Neuronal stem cell (in vitro differentiated cells): Measurements from ENCODE around the gene DIPK1A.
A peak's percentile ranks its signal among the peaks of the same experiment; 100 is the strongest.

Experiments
- DNase-seq: peaks from one replicate; pipeline ENCODE4 v3.0.0-alpha.2; 2013; ENCODE audit warnings: low spot score
- H2AFZ ChIP-seq: one replicate; pipeline ENCODE4 v1.6.1; 2013; ENCODE audit warnings: mild to moderate bottlenecking, low read length, inconsistent platforms
- H2AK5ac ChIP-seq: 2 replicates; pipeline ENCODE4 v1.6.1; 2013; ENCODE audit warnings: low read depth, mild to moderate bottlenecking, inconsistent platforms, low read length, moderate library complexity, mixed read lengths
- H2BK120ac ChIP-seq: 2 replicates; pipeline ENCODE4 v1.6.1; 2013; ENCODE audit warnings: low read depth, mild to moderate bottlenecking, inconsistent platforms, low read length, moderate library complexity, mixed read lengths
- H2BK12ac ChIP-seq: one replicate; pipeline ENCODE4 v1.6.1; 2013; ENCODE audit warnings: low read length, inconsistent platforms
- H2BK15ac ChIP-seq: 2 replicates; pipeline ENCODE4 v1.6.1; 2013; ENCODE audit warnings: mild to moderate bottlenecking, low read length, inconsistent platforms, mixed read lengths
- H2BK5ac ChIP-seq: one replicate; pipeline ENCODE4 v1.6.1; 2013; ENCODE audit warnings: inconsistent platforms, mild to moderate bottlenecking, low read length, moderate library complexity
- H3K14ac ChIP-seq: one replicate; pipeline ENCODE4 v1.6.1; 2013; ENCODE audit warnings: low read length, inconsistent platforms
- H3K18ac ChIP-seq: 2 replicates; pipeline ENCODE4 v1.6.1; 2013; ENCODE audit warnings: low read length, inconsistent platforms
- H3K23ac ChIP-seq: 2 replicates; pipeline ENCODE4 v1.6.1; 2013; ENCODE audit warnings: low read depth, mild to moderate bottlenecking, mixed read lengths, low read length, inconsistent platforms; ENCODE audit not compliant: poor library complexity
- H3K27ac ChIP-seq: replicated peaks from 3 replicates; pipeline ENCODE4 v1.5.1; 2013; ENCODE audit warnings: low read length, inconsistent platforms
- H3K27me3 ChIP-seq, 3 experiments: 2 replicates each; pipeline ENCODE4 v1.6.1; 2013; ENCODE audit warnings: low read length in 3 of 3, mild to moderate bottlenecking in 2 of 3, inconsistent platforms in 1 of 3, low read depth in 1 of 3, mixed read lengths in 1 of 3, moderate library complexity in 1 of 3; ENCODE audit not compliant: control insufficient read depth in 3 of 3, insufficient read depth in 3 of 3
- H3K36me3 ChIP-seq, 2 donors: replicated peaks in 1 of 2; 2 replicates each; pipeline ENCODE4 v1.6.1; 2013; ENCODE audit warnings: low read length in 2 of 2; ENCODE audit not compliant: control insufficient read depth in 2 of 2, insufficient read depth in 2 of 2
- H3K4ac ChIP-seq: 2 replicates; pipeline ENCODE4 v1.6.1; 2013; ENCODE audit warnings: inconsistent platforms, mild to moderate bottlenecking, low read length, moderate library complexity
- H3K4me1 ChIP-seq, 2 donors: 1 replicate in 1 of 2; 2 replicates in 1 of 2; pipeline ENCODE4 v1.6.1; 2013; ENCODE audit warnings: low read length in 2 of 2, low read depth in 1 of 2; ENCODE audit not compliant: control insufficient read depth in 2 of 2, insufficient read depth in 1 of 2
- H3K4me2 ChIP-seq: one replicate; pipeline ENCODE4 v1.6.1; 2013; ENCODE audit warnings: mild to moderate bottlenecking, low read length, inconsistent platforms; ENCODE audit not compliant: insufficient read depth, poor library complexity, severe bottlenecking
- H3K4me3 ChIP-seq, 2 donors: 2 replicates each; pipeline ENCODE4 v1.5.1; 2013; ENCODE audit warnings: low read length in 2 of 2, mild to moderate bottlenecking in 2 of 2, inconsistent platforms in 1 of 2, moderate library complexity in 1 of 2
- H3K79me1 ChIP-seq: one replicate; pipeline ENCODE4 v1.6.1; 2013; ENCODE audit warnings: low read depth, mild to moderate bottlenecking, inconsistent platforms, low read length, moderate library complexity
- H3K9ac ChIP-seq: one replicate; pipeline ENCODE4 v1.6.1; 2013; ENCODE audit warnings: mild to moderate bottlenecking, low read depth, low read length, inconsistent platforms; ENCODE audit not compliant: poor library complexity
- H3K9me3 ChIP-seq, 2 donors: replicated peaks in 1 of 2; 2 replicates each; pipeline versions ENCODE3 to v1.6.1; 2013; ENCODE audit warnings: low read length in 2 of 2, mild to moderate bottlenecking in 2 of 2, inconsistent platforms in 1 of 2, low read depth in 1 of 2, mixed read lengths in 1 of 2, moderate library complexity in 1 of 2; ENCODE audit not compliant: control insufficient read depth in 2 of 2, insufficient read depth in 1 of 2
- H4K8ac ChIP-seq: one replicate; pipeline ENCODE4 v1.6.1; 2013; ENCODE audit warnings: low read depth, mild to moderate bottlenecking, inconsistent platforms, low read length, moderate library complexity
- H4K91ac ChIP-seq: one replicate; pipeline ENCODE4 v1.6.1; 2013; ENCODE audit warnings: low read length, low read depth, mild to moderate bottlenecking, inconsistent platforms; ENCODE audit not compliant: poor library complexity
- WGBS, 2 donors: extraction: QIAGEN DNeasy Blood & Tissue Kit; methylation state at CpG; one replicate each; pipeline ENCODE4 v1.1.7; 2013; ENCODE audit warnings: missing lambda C conversion rate in 2 of 2, mixed read lengths in 1 of 2; ENCODE audit not compliant: insufficient read length in 2 of 2, insufficient replicate concordance in 1 of 2; ENCODE audit errors: extremely low coverage in 2 of 2; 5-methylcytosine and 5-hydroxymethylcytosine counted together

DIPK1A gene

DNA sequence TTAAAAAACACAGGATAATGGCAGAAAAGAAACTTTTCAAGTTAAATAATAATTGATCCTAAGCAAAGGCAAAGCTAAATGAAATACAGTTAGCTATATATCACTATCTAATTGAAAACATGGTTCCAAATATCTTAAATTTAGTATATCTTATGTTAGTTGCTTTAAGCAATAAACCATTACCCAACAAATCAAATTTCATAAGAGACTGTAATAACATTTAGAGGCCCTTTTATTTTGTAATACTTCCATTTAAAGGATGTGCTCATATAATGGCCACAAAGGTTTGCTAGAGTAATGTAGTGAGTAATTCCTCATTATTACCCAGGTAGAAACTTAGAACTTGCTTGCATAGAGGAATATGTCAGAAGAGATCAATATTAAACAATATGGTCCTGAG is 97.1 kb downstream of the DIPK1A start:
- H3K23ac ChIP-seq: no peak overlapping the region
- H3K36me3 ChIP-seq: no peaks in the 10 kb centered on the region
- no peak overlapping the region for H3K9ac ChIP-seq
- no peak overlapping the region for H2BK5ac ChIP-seq
- no peak overlapping the region for H3K4me2 ChIP-seq
- no peak overlapping the region for H2AK5ac ChIP-seq
- no peak overlapping the region for H3K14ac ChIP-seq
- no peaks in the 10 kb centered on the region for H3K4me1 ChIP-seq
- no peaks in the 10 kb centered on the region for H3K79me1 ChIP-seq
- no peak for DNase-seq
- no peaks in the 10 kb centered on the region for H3K9me3 ChIP-seq
- H2BK120ac ChIP-seq: no peak overlapping the region
- no peak overlapping the region for H3K18ac ChIP-seq
- no peak overlapping the region for H3K27ac ChIP-seq
- H2BK15ac ChIP-seq: no peak overlapping the region
- no peak overlapping the region for H3K4ac ChIP-seq
- peaks cover 0 to 3% (median 0%) of the 10 kb centered on the region in 3 experiments for H3K27me3 ChIP-seq
- H3K4me3 ChIP-seq: no peak overlapping the region
- no peak overlapping the region for H2AFZ ChIP-seq
- no peak overlapping the region for H2BK12ac ChIP-seq
- no peak overlapping the region for H4K91ac ChIP-seq
- no peak overlapping the region for H4K8ac ChIP-seq

DNA sequence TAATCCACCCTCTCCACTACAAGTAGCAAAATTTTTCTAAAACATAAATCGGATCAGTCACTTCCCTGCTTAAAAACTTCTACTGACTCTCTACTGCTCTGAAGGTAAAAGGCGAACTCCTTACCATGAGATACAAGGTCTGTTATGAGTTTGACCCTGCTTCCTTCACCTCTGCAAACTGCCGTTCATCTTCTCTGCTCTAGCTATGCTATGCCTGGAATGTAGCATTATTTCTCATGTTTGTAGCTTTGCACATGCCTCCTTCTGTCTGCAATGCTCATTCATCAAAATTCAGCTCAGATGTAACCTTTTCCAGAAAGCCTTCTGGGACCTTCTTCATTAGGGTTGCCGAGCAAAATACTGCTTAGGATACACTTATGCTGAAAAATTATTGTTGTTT is 98.7 kb downstream of the DIPK1A start:
- H2BK5ac ChIP-seq: no peak overlapping the region
- H4K8ac ChIP-seq: no peak overlapping the region
- no peak overlapping the region for H3K18ac ChIP-seq
- no peak overlapping the region for H2AK5ac ChIP-seq
- no peak overlapping the region for H2BK12ac ChIP-seq
- no peak overlapping the region for H2AFZ ChIP-seq
- no CpG with 5 or more reads among the region's 4 CpGs for whole genome bisulfite sequencing, 2 donors
- H3K4me3 ChIP-seq: no peak overlapping the region
- H3K4me1 ChIP-seq: no peaks in the 10 kb centered on the region
- H2BK15ac ChIP-seq: no peak overlapping the region
- no peaks in the 10 kb centered on the region for H3K27me3 ChIP-seq
- no peak overlapping the region for H3K27ac ChIP-seq
- no peak overlapping the region for H4K91ac ChIP-seq
- no peak for DNase-seq
- H3K9ac ChIP-seq: no peak overlapping the region
- no peak overlapping the region for H3K4ac ChIP-seq
- H3K9me3 ChIP-seq: no peaks in the 10 kb centered on the region
- H3K79me1 ChIP-seq: no peaks in the 10 kb centered on the region
- no peak overlapping the region for H3K14ac ChIP-seq
- no peak overlapping the region for H3K23ac ChIP-seq
- H3K36me3 ChIP-seq: no peaks in the 10 kb centered on the region
- no peak overlapping the region for H3K4me2 ChIP-seq
- no peak overlapping the region for H2BK120ac ChIP-seq

DNA sequence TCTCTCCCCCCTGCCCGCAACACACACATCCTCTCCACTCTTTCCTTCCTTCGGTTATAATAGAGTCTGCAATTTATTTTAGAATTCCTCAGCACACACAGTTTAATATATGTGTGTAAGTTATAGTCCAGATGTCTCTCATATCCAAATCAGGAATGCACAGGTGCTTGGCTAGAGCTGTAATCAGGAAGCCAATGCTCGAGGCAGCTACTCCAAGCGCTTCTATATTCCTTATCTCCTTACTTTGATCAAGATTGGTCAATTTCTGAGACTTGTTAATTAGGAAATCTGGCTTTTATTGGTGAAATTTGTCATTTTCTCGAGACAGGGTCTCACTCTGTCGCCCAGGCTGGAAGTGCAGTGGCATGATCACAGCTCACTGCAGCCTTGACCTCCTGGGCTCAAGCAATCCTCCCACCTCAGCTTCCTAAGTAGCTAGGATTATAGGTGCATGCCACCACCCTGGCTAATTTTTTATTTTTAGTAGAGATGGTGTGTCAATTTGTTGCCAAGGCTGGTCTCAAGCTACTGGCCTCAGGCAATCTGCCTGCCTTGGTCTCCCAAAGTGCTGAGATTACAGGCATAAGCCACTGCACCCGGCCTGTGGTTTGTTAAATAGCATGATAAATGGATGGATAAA is 101.7 kb downstream of the DIPK1A start:
- H3K4me2 ChIP-seq: no peak overlapping the region
- no peaks in the 10 kb centered on the region for H3K4me1 ChIP-seq
- H3K23ac ChIP-seq: no peak overlapping the region
- H2BK15ac ChIP-seq: no peak overlapping the region
- H3K18ac ChIP-seq: no peak overlapping the region
- no peak overlapping the region for H2BK12ac ChIP-seq
- H3K9me3 ChIP-seq: no peaks in the 10 kb centered on the region
- no peaks in the 10 kb centered on the region for H3K79me1 ChIP-seq
- no peak overlapping the region for H2BK120ac ChIP-seq
- H3K9ac ChIP-seq: no peak overlapping the region
- no peak overlapping the region for H2AFZ ChIP-seq
- no peak overlapping the region for H3K4me3 ChIP-seq
- H3K27ac ChIP-seq: no peak overlapping the region
- H3K36me3 ChIP-seq: no peaks in the 10 kb centered on the region
- no CpG with 5 or more reads among the region's 7 CpGs for WGBS, 2 donors
- H2AK5ac ChIP-seq: no peak overlapping the region
- H3K27me3 ChIP-seq: no peaks in the 10 kb centered on the region
- H4K8ac ChIP-seq: no peak overlapping the region
- no peak for DNase-seq
- H3K14ac ChIP-seq: no peak overlapping the region
- H3K4ac ChIP-seq: no peak overlapping the region
- H2BK5ac ChIP-seq: no peak overlapping the region
- no peak overlapping the region for H4K91ac ChIP-seq

DNA sequence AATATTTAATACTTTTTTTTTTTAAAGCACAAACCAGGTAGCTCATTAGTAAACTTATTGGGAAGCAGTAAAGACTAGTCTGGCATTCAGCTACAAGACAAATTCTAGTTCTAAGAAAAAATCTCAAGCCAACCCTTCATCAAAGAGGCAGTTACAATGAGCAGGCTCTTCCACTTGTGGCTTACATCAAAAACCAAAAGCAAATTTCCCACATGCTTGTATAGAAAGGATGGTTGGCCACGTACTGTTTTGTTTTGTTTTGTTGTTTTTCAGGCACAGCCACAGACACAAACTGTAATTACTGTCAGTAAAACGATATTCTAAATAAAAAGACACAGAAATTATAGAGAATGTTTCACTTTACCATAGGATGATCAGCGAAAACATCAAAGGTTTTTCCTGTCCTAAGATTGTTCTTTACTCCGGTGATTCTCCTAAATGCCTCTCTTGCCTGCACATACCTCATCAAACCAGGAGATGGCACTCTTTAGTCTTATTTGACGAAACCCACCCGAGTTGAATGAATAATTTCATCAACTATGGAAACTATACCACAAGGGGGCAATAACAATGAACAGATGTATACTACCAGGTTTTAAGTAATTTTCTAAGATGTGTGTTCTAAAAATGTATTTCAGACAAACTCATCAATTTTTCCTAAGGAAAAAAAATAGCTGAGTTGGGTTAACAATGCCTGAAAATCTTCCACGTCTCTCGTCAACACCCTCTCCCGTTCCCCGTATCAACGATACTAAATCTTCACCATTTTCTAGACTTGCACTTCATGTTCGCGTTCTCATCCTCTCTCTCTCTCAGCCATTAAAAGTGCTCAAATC is 102.5 kb downstream of the DIPK1A start:
- H3K4ac ChIP-seq: no peak overlapping the region
- H2BK15ac ChIP-seq: no peak overlapping the region
- no peak overlapping the region for H3K27ac ChIP-seq
- H3K9ac ChIP-seq: no peak overlapping the region
- no peak overlapping the region for H2AK5ac ChIP-seq
- no peak overlapping the region for H3K23ac ChIP-seq
- H2AFZ ChIP-seq: peak overlapping the region; percentile 75
- H3K36me3 ChIP-seq: no peaks in the 10 kb centered on the region
- H2BK120ac ChIP-seq: no peak overlapping the region
- H3K9me3 ChIP-seq: no peaks in the 10 kb centered on the region
- H3K4me3 ChIP-seq: no peak overlapping the region
- no peak overlapping the region for H2BK12ac ChIP-seq
- no peak overlapping the region for H3K4me2 ChIP-seq
- no peak overlapping the region for H3K18ac ChIP-seq
- 100% methylated on average over 5 of the region's 13 CpGs; no CpG with 5 or more reads in 1 of the 2 donors for WGBS, 2 donors
- no peaks in the 10 kb centered on the region for H3K27me3 ChIP-seq
- no peak overlapping the region for H3K14ac ChIP-seq
- no peak overlapping the region for H2BK5ac ChIP-seq
- no peaks in the 10 kb centered on the region for H3K4me1 ChIP-seq
- H4K91ac ChIP-seq: no peak overlapping the region
- no peak overlapping the region for H4K8ac ChIP-seq
- no peaks in the 10 kb centered on the region for H3K79me1 ChIP-seq
- peak; percentile 72 for DNase-seq
